Esophagus muscularis mucosa (tissue), 3 donors: Measurements from ENCODE around the gene SDK1.

Source experiments
- CTCF ChIP-seq, 3 experiments: fragments of 200-600 bp in 2 of 3; fragments of 450-650 bp in 1 of 3; sonication (generic) in 2 of 3; IDR thresholded peaks; one replicate each; pipeline ENCODE4 v1.5.1; 2017 to 2019; ENCODE audit warnings: antibody characterized with exemption in 3 of 3, mild to moderate bottlenecking in 2 of 3, moderate library complexity in 1 of 3
- POLR2AphosphoS5 ChIP-seq, 2 donors: sonication (generic); formaldehyde crosslinking; IDR thresholded peaks; one replicate each; pipeline ENCODE4 v1.6.1; 2017; ENCODE audit warnings: antibody characterized with exemption in 2 of 2

DNA sequence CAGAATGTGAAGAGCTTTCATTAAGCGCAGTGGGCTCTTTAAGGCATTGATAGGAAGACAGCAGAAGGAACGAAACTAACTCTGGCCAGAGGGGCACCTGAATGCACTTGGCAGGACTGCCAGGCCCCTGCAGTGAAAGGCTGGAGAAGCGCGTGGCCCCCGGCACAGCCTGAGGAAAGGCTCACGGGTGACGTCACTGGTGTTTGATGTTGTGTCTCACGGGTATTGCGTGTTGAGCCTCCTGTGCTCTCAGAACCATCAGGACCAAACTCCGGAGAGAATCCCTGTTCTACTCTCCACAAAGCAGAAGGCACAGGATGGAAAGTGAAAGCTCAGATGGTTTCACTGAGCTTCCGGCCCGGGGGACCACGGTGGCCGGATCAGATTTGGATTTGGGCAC, 865.3 kb downstream of the SDK1 start:
- TF ChIP-seq CTCF (IDR thresholded peaks at IDR 0.05) (no peak), POLR2AphosphoS5 (IDR thresholded peaks at IDR 0.05) (no peak)
